HG03571 (cell line): ENCODE data around the gene AUNIP.

Experiments
- ATAC-seq: cut with Tn5 transposase; IDR thresholded peaks from one replicate; pipeline ENCODE4 v1.9.1; 2021; ENCODE audit not compliant: unreplicated experiment

Gene AUNIP

GRCh38 chr1:25797939-25798338 lies 61.3 kb downstream of the AUNIP start:
- no peak for ATAC-seq

- no peak for ATAC-seq
Observed at GRCh38 chr1:25796811-25797458, 62.3 kb downstream of the AUNIP start.

GRCh38 chr1:25795946-25796810 lies 63.1 kb downstream of the AUNIP start:
- ATAC-seq = no peak

- no peak for ATAC-seq
Observed at GRCh38 chr1:25795211-25795610, 64.0 kb downstream of the AUNIP start.

GRCh38 chr1:25794325-25794724 lies 64.9 kb downstream of the AUNIP start:
- no peak for ATAC-seq

GRCh38 chr1:25793585-25794170 lies 65.6 kb downstream of the AUNIP start:
- no peak for ATAC-seq

GRCh38 chr1:25792115-25792514 lies 67.1 kb downstream of the AUNIP start:
- no peak for ATAC-seq

GRCh38 chr1:25790472-25790871 lies 68.8 kb downstream of the AUNIP start:
- ATAC-seq = no peak

GRCh38 chr1:25787760-25788166 lies 71.5 kb downstream of the AUNIP start:
- no peak for ATAC-seq

GRCh38 chr1:25786887-25787759 lies 72.1 kb downstream of the AUNIP start:
- ATAC-seq = no peak

- ATAC-seq = no peak
Observed at GRCh38 chr1:25785333-25786067, 73.8 kb downstream of the AUNIP start.

GRCh38 chr1:25784575-25785051 lies 74.6 kb downstream of the AUNIP start:
- ATAC-seq = no peak
